Measurements from ENCODE around the gene ERN1.

Gene ERN1

GRCh38 chr17:64139542-64139941, 9.6 kb upstream of the ERN1 start:
- DNase-seq (ENCODE audit: low read depth) = no peak
- TF ChIP-seq, protein P1, sequence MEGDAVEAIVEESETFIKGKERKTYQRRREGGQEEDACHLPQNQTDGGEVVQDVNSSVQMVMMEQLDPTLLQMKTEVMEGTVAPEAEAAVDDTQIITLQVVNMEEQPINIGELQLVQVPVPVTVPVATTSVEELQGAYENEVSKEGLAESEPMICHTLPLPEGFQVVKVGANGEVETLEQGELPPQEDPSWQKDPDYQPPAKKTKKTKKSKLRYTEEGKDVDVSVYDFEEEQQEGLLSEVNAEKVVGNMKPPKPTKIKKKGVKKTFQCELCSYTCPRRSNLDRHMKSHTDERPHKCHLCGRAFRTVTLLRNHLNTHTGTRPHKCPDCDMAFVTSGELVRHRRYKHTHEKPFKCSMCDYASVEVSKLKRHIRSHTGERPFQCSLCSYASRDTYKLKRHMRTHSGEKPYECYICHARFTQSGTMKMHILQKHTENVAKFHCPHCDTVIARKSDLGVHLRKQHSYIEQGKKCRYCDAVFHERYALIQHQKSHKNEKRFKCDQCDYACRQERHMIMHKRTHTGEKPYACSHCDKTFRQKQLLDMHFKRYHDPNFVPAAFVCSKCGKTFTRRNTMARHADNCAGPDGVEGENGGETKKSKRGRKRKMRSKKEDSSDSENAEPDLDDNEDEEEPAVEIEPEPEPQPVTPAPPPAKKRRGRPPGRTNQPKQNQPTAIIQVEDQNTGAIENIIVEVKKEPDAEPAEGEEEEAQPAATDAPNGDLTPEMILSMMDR (IDR thresholded peaks at IDR 0.05; ENCODE audit: low read depth, low read length, missing control alignments) = no peak
- in situ Hi-C loops (cut with HindIII; ENCODE audit: low sequenced_read_pairs) = no loop called here
- H3K4me3 ChIP-seq (ENCODE audit: low read depth, low read length) = no peak overlapping the region

GRCh38 chr17:64138441-64138840, 8.5 kb upstream of the ERN1 start:
- in situ Hi-C loops (cut with HindIII; ENCODE audit: low sequenced_read_pairs) = no loop called here

GRCh38 chr17:64135000-64135399, 5.1 kb upstream of the ERN1 start:
- TF ChIP-seq, protein P1 (IDR thresholded peaks at IDR 0.05; ENCODE audit: low read depth, low read length, missing control alignments) = no peak
- in situ Hi-C loops (cut with HindIII; ENCODE audit: low sequenced_read_pairs) = loop anchor here (5.0 kb wide), 1 partner anchor 58 kb away; no protein-coding TSS in a partner anchor
- H3K4me3 ChIP-seq (ENCODE audit: low read depth, low read length) = no peak overlapping the region
- no peak for DNase-seq (ENCODE audit: low read depth)

More at GRCh38 chr17:64138441-64138840, 8.5 kb upstream of the ERN1 start:
- TF ChIP-seq, protein P1 (IDR thresholded peaks at IDR 0.05; ENCODE audit: low read depth, low read length, missing control alignments) = no peak
- no peak for DNase-seq (ENCODE audit: low read depth)
- no peak overlapping the region for H3K4me3 ChIP-seq (ENCODE audit: low read depth, low read length)

- in situ Hi-C loops (cut with HindIII; ENCODE audit: low sequenced_read_pairs) = loop anchor here (5.0 kb wide), 1 partner anchor 57 kb away; no protein-coding TSS in a partner anchor
- TF ChIP-seq, protein P1 (IDR thresholded peaks at IDR 0.05; ENCODE audit: low read depth, low read length, missing control alignments) = no peak
- H3K4me3 ChIP-seq (ENCODE audit: low read depth, low read length) = no peak overlapping the region
- no peak for DNase-seq (ENCODE audit: low read depth)
Measured at GRCh38 chr17:64134216-64134970, 4.4 kb upstream of the ERN1 start.

DNA sequence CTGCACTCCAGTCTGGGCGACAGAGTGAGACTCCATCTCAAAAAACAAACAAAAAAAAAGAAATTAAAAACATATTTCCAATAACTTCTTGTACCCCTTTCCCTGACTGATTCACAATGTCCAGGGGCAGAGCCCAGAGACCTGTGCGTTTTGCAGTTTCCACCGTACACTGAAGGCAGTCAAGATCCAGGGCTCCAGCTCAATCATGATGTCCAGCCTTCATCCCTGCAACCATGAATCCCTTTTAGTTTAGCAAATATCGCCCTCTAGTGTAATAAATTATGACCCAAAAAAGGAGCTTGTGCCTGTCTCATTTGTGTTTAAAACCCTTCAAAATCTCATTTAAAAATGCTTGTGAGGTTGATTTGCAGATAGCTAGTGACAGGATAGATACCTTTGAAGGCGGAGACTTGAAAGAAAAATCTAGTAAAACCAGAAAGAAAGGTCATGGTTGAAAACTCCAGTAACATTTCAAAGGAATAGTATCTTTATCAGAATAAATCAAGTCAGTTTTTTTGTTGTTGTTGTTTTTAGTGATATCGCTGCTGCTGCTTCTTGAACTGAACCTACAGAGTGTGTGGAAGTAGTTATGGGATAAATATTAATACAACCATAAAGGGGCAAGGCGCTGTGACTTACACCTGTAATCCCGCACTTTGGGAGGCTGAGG, 3.7 kb upstream of the ERN1 start:
- in situ Hi-C loops (cut with HindIII; ENCODE audit: low sequenced_read_pairs) = loop anchor here (5.0 kb wide), 1 partner anchor 56 kb away; no protein-coding TSS in a partner anchor

DNA sequence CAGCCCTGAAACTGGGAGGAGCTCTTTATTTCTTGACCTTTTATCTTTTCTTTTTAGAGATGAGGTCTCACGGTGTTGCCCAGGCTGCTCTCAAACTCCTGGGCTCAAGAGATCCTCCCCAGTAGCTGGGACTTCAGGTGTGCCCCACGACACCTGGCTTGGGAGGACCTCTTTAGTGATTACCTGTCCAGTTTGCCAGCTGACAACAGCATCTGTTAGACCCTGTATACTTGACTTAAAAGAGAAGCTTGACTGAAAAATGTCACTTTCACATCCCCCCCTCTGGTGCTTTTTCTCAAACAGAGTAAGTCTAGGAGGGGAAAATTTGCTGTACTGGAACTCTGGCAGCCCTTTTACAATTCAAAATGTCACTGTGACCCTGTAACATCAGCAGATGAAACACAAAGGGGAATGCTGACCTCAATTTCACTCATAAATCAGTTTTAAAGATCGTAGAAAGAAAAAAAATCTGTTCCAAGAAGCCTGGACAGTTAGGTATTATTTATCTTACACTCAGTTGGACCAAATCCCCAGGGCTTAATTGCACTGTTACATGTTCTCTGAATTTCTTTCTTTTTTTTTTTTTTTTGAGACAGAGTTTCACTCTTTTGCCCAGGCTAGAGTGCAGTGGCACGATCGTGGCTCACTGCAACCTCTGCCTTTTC, 1.8 kb upstream of the ERN1 start:
- TF ChIP-seq, protein P1 (IDR thresholded peaks at IDR 0.05; ENCODE audit: low read depth, low read length, missing control alignments) = no peak
- in situ Hi-C loops (cut with HindIII; ENCODE audit: low sequenced_read_pairs) = loop anchor here (5.0 kb wide), 1 partner anchor 54 kb away; no protein-coding TSS in a partner anchor
- H3K4me3 ChIP-seq (ENCODE audit: low read depth, low read length) = no peak overlapping the region
- no peak for DNase-seq (ENCODE audit: low read depth)

More for the DNA sequence above, 3.7 kb upstream of the ERN1 start:
- DNase-seq (ENCODE audit: low read depth) = peak; percentile 60
- H3K4me3 ChIP-seq (ENCODE audit: low read depth, low read length) = no peak overlapping the region
- TF ChIP-seq, protein P1 (IDR thresholded peaks at IDR 0.05; ENCODE audit: low read depth, low read length, missing control alignments) = peak; percentile 47
